Brain pericyte (primary cell): ENCODE measurements around the gene PELO.
"Not testable (repeated sequence)": the region's sequence is repeated elsewhere in the genome, so short reads cannot be mapped to it uniquely, and the experiment has no call there.

Experiments used
- DNase-seq: peaks from one replicate; pipeline ENCODE4 v3.0.0-alpha.2; 2012; ENCODE audit warnings: low read depth, low spot score

Gene PELO

GRCh38 chr5:52800394-52801213, 12.9 kb downstream of the PELO start:
- no peak for DNase-seq

GRCh38 chr5:52801329-52801728, 13.6 kb downstream of the PELO start:
- no peak for DNase-seq

GRCh38 chr5:52802272-52802973, 14.7 kb downstream of the PELO start:
- DNase-seq = no peak

GRCh38 chr5:52802974-52803336, 15.2 kb downstream of the PELO start:
- no peak for DNase-seq

- no peak for DNase-seq
Observed at GRCh38 chr5:52804387-52804791, 16.7 kb downstream of the PELO start.

DNA sequence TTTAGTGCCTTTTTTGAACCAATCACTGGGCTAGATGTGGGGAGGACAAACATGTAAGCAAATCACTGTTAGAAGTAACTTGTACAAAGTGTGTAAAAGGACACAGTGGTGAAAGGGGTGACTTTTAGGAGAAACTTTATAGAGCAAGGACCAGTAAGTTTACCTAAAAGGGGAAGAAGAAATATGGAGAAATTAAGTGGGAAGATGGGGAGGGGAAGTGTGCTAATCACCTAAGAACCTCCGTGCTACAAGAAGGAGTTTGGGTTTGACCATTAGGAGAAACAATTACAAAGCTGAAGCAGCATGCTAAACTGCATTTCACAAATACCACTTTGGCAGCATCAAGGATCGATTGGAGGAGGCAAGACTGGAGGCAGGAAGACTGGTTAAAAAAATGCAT, 17.3 kb downstream of the PELO start:
- DNase-seq = no peak

DNA sequence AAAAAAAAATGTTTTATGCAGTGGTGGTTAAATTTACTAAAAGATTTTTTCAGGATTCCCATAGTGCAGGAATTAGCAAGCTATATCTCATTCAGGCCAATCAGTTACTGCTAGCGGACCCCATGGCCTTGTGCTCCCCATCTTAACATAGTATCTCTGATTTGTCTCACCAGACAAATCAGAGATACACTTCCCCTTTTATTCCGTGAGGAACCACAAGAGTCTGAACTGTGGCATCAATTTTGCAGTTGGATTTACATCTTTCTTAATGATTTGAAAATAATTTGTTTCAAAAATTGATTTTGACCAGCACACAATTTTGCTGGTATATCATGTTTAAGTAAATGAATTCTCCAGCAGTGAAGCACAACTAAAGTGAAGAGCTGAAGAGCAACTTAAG, 17.9 kb downstream of the PELO start:
- no peak for DNase-seq

- DNase-seq = no peak
Observed at GRCh38 chr5:52807037-52807436, 19.3 kb downstream of the PELO start.

DNA sequence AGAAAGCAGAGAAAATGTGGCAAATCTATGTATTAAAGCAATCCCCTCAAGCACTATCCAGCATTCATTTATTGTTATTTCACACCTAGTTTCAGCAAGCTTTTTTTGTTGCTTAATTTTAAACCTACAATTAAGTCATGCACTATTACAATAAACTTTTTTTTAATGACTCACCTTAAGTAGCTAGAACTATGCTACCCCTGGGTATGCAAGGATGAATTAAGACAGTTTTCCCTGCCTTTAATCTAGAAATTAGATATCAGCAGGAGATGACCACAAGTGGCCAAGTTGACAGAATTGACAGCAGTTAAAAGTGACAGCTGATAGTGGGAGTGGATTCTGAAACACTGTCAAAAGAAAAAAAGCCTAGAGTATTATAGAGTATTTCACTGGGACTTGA, 20.0 kb downstream of the PELO start:
- no peak for DNase-seq

GRCh38 chr5:52808316-52808901, 20.7 kb downstream of the PELO start:
- no peak for DNase-seq

- no peak for DNase-seq
Observed at GRCh38 chr5:52809884-52810283, 22.2 kb downstream of the PELO start.

GRCh38 chr5:52810426-52810825, 22.7 kb downstream of the PELO start:
- no peak for DNase-seq

DNA sequence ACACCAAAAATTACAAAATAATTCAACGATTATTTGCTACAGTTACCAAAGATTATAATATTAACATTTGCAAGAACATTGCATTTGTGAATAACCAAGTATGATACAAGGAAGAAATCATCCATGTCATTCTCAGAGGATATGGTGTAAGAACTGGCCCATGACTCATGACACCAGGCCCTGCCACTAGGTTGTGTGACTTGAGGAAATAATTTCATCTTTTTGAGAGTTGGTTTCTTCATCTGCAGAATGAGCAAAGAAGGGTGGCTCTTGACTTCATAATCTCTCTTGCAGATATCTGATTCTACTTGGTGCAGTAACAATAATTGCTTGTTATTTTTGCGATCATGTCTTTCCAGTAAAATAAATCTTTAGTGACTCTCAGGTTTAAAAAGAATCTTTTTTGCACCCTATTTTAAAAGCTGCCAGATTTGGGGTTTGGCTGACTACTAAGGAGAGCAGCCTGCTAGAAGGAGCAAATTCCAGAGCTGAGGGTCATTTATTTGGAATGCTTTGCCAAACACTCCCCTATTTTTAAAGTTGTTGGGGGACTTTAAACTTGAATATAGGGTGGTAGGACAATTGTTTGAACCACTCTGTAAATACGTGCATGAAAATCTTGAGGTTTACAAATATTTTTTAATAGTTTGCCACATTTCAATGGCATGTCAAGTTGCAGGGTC, 23.5 kb downstream of the PELO start:
- DNase-seq = no peak

GRCh38 chr5:52814352-52815148, 26.8 kb downstream of the PELO start:
- no peak for DNase-seq

- DNase-seq = no peak
Observed at GRCh38 chr5:52817818-52818217, 30.1 kb downstream of the PELO start.

DNA sequence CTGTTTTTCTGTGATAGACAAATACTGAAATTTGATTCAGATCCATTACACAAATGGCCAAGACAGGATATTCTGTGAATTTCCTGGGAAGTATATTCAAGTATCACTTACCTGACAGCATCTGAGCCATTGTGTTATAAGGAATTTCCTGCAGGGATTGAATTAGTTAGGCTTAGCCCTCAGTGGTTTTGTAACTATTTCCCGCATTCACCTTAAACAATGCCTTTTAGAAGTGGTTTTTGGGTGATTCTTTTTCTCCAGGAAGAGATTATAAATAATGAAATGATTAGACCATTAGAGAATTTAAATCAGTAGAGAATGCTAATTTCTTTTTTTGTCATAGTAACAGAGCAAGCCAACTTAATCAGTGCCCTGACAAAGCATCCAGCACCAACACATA, 30.6 kb downstream of the PELO start:
- DNase-seq = no peak

DNA sequence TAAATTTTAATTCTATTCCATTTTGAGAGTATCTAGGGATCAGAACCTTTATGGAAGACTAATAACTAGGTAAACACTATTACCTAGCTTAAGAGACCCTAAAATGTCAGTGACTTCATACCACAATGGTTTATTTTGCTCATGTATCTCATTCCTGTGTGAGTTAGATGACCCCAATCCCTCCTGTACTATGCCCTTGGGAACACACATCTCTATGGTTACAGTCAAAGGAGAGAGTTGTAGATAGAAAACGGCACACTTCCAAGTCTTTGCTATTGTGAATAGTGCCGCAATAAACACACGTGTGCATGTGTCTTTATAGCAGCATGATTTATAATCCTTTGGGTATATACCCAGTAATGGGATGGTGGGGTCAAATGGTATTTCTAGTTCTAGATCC, 31.1 kb downstream of the PELO start:
- DNase-seq = not testable (repeated sequence)

GRCh38 chr5:52821901-52822300, 34.2 kb downstream of the PELO start:
- DNase-seq = no peak

DNA sequence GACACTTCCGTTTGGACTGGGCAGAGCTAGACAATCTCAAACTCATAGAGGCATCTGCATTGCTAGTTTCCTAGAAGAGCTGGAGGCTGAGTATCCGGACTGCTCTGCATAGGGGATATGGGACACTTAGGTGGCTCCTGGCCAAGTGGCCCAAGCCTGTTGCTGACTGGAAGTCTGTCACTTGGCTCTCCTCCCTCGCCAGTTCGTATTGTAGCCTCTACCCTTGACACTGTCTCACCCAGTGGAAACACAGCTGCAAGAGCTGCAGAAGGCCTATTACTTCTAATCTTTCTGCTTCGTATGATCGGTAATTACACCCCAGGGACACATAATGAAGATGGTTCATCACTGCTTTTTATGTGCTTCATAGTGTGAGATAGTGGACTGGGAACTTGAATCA, 34.7 kb downstream of the PELO start:
- DNase-seq = no peak

DNA sequence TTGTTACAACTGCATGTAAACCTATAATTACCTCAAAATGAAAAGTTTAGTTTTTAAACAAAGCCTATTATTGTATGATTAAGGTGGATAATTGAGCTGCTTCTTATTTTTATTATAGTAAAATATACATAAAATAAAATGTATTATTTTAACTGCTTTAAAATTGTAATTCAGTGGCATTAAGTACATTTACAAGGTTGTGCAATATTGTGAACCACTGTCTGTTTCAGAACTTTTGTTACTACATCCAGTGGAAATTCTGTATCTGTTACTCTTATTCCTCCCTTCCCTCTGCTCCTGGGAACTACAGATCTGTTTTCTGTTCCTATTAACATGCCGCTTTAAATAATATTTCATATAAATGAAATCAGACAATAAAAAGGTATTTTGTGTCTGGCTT, 37.1 kb downstream of the PELO start:
- DNase-seq = no peak

DNA sequence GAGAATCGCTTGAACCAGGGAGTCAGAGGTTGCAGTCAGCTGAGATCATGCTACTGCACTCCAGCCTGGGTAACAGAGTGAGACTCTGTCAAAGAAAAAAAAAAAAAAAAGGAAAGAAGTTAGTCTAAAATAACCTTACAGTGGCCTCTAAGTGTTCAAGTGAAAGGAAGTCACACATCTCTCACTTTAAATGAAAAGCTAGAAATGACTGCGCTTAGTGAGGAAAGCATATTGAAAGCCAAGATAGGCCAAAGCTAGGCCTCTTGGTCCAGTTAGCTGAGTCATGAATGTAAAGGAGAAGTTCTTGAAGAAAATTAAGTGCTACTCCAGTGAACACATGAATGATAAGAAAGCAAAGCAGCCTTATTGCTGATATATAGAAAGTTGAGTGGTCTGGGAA, 38.1 kb downstream of the PELO start:
- DNase-seq = no peak

GRCh38 chr5:52827815-52828214, 40.1 kb downstream of the PELO start:
- DNase-seq = no peak
